AG10803 (cell line): ENCODE results near the gene SUCO.
"Not testable (repeated sequence)": the region's sequence is repeated elsewhere in the genome, so short reads cannot be mapped to it uniquely, and the experiment has no call there.

Source experiments
- DNase-seq: peaks from one replicate; pipeline ENCODE4 v3.0.0; 2010; ENCODE audit warnings: low read depth
- H3K4me3 ChIP-seq: 2 replicates; pipeline ENCODE4 v1.5.1; 2011; ENCODE audit warnings: mild to moderate bottlenecking, low read length, control low read depth
- TF ChIP-seq, protein P1 (sequence below): conservative IDR thresholded peaks from 2 replicates; pipeline ENCODE4 v1.5.1; 2011; ENCODE audit warnings: mild to moderate bottlenecking, low read length, control low read depth, inconsistent platforms

SUCO gene

DNA sequence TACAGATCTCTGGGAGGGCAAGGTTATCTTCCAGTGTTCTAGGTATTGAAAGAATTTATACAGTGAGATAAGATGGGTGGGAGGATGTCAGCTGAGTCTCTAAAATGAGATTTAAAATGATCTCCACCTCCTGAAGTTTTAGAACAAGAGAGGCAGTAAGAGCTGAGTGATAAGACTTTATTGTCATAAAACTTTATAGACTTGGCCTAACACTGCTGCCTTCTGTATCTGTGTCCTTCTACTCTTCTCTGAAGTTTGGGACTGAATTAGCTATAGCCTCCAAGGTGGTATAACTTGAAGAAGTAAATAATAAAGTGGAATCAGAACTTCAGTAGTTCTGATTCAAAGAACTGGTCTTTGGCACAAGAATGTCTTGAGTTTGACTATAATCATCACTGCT, 48.3 kb downstream of the SUCO start:
- no peak overlapping the region for H3K4me3 ChIP-seq
- TF ChIP-seq, protein P1, sequence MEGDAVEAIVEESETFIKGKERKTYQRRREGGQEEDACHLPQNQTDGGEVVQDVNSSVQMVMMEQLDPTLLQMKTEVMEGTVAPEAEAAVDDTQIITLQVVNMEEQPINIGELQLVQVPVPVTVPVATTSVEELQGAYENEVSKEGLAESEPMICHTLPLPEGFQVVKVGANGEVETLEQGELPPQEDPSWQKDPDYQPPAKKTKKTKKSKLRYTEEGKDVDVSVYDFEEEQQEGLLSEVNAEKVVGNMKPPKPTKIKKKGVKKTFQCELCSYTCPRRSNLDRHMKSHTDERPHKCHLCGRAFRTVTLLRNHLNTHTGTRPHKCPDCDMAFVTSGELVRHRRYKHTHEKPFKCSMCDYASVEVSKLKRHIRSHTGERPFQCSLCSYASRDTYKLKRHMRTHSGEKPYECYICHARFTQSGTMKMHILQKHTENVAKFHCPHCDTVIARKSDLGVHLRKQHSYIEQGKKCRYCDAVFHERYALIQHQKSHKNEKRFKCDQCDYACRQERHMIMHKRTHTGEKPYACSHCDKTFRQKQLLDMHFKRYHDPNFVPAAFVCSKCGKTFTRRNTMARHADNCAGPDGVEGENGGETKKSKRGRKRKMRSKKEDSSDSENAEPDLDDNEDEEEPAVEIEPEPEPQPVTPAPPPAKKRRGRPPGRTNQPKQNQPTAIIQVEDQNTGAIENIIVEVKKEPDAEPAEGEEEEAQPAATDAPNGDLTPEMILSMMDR = no peak
- DNase-seq = no peak

DNA sequence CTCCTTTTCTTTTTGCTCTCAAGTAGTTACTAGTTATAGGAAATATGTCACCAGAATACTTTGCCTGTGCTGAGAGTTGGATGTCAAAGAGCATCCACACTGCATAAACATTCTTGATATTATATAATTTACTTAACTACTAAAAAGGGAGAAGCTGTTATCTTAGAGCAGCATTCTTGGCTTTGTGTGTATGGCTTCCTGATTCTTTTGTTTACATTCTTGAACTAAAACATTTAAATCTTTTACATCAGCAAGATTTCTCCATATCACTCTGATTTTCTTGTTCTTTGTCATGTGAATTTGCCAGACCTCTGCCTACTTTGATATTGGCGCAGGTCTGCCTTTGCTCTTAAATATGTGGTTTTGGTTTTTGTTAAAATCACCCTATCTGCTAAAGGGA, 48.8 kb downstream of the SUCO start:
- DNase-seq = peak; percentile 51
- TF ChIP-seq, protein P1 = no peak
- no peak overlapping the region for H3K4me3 ChIP-seq

DNA sequence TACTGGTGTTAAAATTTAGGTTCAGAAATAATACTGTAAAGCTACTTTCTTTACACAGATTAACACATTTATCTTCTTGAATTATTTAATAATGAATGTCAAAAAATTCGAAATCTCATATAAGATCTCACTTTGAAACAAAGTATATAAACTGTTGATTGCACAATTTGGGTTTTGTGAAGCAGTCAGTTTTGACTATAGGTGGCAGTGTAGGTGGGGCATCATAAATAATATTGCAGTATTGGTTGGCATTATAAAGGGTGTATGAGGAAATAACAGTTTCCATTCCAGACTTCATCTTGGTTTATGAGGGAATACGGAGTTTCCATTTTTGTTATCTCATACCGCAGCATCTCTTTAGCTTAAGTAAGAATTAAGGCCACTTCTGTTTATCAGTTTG, 49.9 kb downstream of the SUCO start:
- DNase-seq = no peak
- TF ChIP-seq, protein P1 = no peak
- no peak overlapping the region for H3K4me3 ChIP-seq

DNA sequence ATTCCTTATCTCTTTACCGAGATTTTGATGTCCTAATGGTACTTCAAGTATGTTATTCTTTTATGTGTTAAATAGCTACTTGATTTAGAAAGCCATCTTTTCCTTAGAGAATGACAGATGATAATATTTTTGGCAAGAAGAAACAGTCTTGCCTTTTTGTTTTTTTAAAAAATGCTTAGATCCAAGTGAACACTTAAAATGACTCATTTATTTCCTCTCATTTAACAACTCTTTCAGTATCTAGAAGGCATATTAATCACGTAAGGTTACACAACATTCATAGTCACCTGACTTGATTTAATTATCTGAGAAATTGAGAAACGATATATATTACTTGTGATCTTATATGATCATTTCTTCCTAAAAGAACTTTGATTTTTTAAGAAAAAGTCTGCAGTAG, 52.4 kb downstream of the SUCO start:
- TF ChIP-seq, protein P1 = no peak
- H3K4me3 ChIP-seq = no peak overlapping the region

DNA sequence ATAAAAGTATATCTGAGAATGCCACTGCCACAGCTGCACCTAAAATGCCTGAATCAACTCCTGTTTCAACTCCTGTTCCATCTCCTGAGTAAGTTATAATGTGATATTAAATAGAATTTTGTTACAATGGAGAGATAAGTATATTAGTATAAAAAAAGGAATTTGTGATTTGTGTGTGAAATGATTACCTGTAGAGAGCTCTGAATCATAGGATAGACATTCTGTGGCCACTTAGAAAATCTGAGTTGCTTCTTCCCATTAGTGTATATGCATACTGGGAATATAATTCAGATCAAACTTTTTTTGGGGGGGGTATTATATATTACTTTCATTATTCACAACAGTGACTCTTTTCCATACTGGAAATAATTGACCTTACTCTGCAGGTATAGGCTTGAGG, 52.9 kb downstream of the SUCO start:
- TF ChIP-seq, protein P1 = no peak
- no peak overlapping the region for H3K4me3 ChIP-seq
- DNase-seq = no peak

More for the DNA sequence above, 52.4 kb downstream of the SUCO start:
- DNase-seq = peak; percentile 51

DNA sequence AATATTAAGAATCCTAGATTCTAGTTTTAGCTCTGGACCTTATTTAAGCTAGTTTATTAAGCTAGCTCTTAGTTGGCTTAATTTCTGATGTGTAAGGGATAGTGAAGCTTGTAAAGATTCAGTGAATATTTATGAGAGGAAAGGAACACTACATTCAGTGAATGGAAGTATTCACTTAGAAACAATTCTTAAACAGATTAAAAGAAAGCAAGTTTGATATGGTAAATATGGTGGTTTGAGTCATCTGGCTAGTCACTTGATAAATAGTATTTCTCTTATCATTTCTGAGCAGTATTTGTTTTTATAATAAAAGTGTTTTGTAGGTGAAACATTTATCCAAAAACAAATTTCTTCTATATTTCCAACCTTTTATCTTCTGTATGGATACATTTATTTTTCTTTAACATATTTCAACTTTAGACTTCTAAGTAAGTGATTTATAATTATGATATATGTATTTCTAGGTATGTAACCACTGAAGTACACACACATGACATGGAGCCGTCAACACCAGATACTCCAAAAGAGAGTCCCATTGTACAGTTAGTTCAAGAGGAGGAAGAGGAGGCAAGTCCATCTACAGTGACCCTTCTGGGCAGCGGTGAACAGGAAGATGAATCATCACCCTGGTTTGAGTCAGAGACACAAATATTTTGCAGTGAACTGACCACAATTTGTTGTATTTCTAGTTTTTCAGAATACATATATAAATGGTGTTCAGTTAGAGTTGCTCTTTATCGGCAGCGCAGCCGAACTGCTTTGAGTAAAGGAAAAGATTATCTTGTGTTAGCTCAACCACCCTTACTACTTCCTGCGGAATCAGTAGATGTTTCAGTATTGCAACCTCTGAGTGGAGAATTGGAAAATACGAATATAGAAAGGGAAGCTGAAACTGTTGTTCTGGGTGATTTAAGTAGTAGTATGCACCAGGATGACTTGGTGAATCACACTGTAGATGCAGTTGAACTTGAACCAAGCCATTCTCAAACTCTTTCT, 55.6 kb downstream of the SUCO start:
- TF ChIP-seq, protein P1 = no peak
- no peak overlapping the region for H3K4me3 ChIP-seq
- DNase-seq = peak; percentile 74

DNA sequence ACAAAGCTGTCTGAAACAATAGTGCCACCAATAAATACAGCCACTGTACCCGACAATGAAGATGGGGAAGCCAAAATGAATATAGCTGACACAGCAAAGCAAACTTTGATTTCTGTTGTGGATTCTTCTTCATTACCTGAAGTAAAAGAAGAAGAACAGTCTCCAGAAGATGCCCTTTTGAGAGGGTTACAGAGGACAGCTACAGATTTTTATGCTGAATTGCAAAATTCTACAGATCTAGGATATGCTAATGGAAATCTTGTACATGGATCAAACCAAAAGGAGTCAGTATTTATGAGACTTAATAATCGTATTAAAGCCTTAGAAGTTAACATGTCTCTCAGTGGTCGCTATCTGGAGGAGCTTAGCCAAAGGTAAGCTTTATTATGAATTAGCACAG, 56.6 kb downstream of the SUCO start:
- no peak for DNase-seq
- no peak overlapping the region for H3K4me3 ChIP-seq
- TF ChIP-seq, protein P1 = no peak

DNA sequence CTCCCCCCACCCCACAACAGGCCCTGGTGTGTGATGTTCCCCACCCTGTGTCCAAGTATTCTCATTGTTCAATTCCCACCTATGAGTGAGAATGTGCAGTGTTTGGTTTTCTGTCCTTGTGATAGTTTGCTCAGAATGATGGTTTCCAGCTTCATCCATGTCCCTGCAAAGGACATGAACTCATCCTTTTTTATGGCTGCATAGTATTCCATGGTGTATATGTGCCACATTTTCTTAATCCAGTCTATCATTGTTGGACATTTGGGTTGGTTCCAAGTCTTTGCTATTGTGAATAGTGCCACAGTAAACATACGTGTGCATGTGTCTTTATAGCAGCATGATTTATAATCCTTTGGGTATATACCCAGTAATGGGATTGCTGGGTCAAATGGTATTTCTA, 58.5 kb downstream of the SUCO start:
- H3K4me3 ChIP-seq, DNase-seq: not testable (repeated sequence)

DNA sequence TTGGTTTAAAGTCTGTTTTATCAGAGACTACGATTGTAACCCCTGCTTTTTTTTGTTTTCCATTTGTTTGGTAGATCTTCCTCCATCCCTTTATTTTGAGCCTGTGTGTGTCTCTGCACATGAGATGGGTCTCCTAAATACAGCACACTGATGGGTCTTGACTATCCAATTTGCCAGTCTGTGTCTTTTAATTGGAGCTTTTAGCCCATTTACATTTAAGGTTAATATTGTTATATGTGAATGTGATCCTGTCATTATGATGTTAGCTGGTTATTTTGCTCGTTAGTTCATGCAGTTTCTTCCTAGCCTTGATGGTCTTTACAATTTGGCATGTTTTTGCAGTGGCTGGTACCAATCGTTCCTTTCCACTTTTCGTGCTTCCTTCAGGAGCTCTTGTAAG, 62.1 kb downstream of the SUCO start:
- not testable (repeated sequence) for H3K4me3 ChIP-seq, DNase-seq

DNA sequence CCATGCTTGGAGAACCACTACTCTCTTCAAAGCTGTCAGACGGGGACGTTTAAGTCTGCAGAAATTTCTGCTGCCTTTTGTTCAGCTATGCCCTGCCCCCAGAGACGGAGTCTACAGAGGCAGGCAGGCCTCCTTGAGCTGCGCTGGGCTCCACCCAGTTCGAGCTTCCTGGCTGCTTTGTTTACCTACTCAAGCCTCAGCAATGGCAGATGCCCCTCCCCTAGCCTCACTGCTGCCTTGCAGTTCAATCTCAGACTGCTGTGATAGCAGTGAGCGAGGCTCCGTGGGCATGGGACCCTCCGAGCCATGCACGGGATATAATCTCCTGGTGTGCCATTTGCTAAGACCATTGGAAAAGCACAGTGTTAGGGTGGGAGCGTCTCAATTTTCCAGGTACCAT, 63.8 kb downstream of the SUCO start:
- DNase-seq, H3K4me3 ChIP-seq: not testable (repeated sequence)
